Measurements from ENCODE around the gene TULP4.

TULP4 gene

DNA sequence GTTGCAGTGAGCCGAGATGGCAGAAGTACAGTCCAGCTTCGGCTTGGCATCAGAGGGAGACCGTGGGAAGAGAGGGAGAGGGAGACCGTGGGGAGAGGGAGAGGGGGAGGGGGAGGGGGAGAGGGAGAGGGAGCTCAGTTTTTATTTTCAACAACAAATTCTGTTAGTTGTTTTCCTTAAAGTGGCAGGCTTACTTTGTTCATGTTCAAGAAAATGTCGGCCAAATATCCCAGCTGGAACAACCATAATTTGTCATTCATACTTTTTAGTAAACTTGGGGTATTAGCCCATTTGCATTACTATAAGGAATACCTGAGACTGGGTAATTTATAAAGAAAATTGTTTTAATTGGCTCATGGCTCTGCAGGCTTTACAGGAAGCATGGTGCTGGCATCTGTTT lies 2.5 kb upstream of the TULP4 start:
- no peak overlapping the region for H3K4me3 ChIP-seq (ENCODE audit: low read length)
- TF ChIP-seq ZNF274 (IDR thresholded peaks at IDR 0.05; ENCODE audit: low read depth, low read length): no peak

DNA sequence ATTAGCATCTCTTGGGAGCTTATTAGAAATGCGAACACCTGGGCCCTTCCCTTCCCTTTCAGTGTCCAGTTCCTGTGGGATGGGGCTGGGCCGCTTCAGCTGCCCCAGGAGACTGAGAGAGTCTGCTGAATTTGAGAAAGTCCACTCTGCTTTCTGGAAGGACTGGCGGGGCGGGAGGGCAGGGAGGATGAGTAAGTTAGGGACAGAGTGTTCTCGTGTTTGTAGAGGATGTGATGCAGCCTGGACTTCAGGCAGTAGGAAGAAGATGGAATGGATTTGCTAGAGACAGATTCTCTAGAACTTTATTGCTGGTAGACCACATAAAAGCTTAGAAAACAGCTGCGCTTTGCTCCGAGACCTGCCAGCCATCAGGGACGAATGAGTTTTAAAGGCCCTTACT lies 1.1 kb upstream of the TULP4 start:
- no peak overlapping the region for H3K4me3 ChIP-seq (ENCODE audit: low read length)

GRCh38 chr6:158311626-158312025 lies 639 bp upstream of the TULP4 start:
- TF ChIP-seq ZNF274 (IDR thresholded peaks at IDR 0.05; ENCODE audit: low read depth, low read length): no peak
- H3K4me3 ChIP-seq (ENCODE audit: low read length): no peak overlapping the region

More for the DNA sequence above, 1.1 kb upstream of the TULP4 start:
- TF ChIP-seq ZNF274 (IDR thresholded peaks at IDR 0.05; ENCODE audit: low read depth, low read length): no peak

GRCh38 chr6:158312672-158313397 lies 570 bp downstream of the TULP4 start:
- no peak for TF ChIP-seq ZNF274 (IDR thresholded peaks at IDR 0.05; ENCODE audit: low read depth, low read length)

DNA sequence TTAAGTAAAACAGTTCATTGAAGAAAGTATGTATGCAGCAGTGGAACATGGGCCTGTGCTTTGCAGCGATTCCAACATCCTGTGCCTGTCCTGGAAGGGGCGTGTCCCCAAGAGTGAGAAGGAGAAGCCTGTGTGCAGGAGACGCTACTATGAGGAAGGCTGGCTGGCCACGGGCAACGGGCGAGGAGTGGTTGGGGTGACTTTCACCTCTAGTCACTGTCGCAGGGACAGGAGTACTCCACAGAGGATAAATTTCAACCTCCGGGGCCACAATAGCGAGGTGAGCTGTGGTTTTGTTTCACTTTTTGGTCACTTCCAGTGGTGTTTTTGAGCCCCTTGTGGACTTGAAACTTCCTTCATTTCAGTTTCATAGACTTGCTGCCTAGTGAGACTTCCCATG lies 1.7 kb downstream of the TULP4 start:
- H3K4me3 ChIP-seq (ENCODE audit: low read length): peak overlapping the region; percentile 33; the same call in 1 of the 2 replicates
- no peak for TF ChIP-seq ZNF274 (IDR thresholded peaks at IDR 0.05; ENCODE audit: low read depth, low read length)

More at GRCh38 chr6:158312672-158313397, 570 bp downstream of the TULP4 start:
- no peak overlapping the region for H3K4me3 ChIP-seq (ENCODE audit: low read length)

DNA sequence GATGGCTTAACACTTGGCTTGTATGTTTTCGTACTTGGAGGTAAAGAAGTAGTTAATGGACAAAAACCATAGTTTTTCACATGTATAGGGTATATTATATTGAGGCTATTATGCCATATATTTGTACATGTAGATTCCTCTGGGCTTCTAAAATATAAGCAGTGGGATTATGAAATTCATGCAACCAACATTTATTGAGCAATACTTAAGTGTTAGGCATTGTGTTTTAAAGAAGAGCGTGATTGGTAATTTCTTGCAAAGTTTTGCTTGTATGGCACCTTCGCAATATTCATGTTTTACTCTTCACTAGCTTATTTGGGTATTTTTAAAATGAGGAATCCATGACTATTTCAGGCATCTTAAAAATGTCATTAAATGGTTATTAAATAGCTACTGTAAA lies 2.5 kb downstream of the TULP4 start:
- H3K4me3 ChIP-seq (ENCODE audit: low read length): no peak overlapping the region
- no peak for TF ChIP-seq ZNF274 (IDR thresholded peaks at IDR 0.05; ENCODE audit: low read depth, low read length)

GRCh38 chr6:158316022-158316421 lies 3.8 kb downstream of the TULP4 start:
- no peak overlapping the region for H3K4me3 ChIP-seq (ENCODE audit: low read length)
- no peak for TF ChIP-seq ZNF274 (IDR thresholded peaks at IDR 0.05; ENCODE audit: low read depth, low read length)

DNA sequence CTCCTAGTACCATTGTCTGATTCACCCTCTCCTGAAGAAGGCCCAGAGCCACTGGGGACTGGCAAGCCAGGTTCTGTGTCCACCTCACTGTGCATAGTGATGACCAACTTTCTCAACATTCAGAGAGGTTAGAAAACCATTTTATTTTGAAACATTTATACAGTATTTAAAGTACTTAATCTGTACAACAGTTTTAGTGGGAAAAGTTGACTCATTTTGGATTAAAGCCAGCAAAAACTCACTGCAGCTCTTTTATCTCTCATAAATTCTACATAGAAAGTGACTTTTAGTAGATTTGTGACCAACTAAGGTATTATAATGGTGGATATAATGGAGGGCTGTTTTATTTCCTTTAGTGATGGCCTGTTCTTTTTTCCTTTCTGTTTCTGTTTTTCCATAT lies 9.7 kb downstream of the TULP4 start:
- no peak for TF ChIP-seq ZNF274 (IDR thresholded peaks at IDR 0.05; ENCODE audit: low read depth, low read length)
- H3K4me3 ChIP-seq (ENCODE audit: low read length): no peak overlapping the region

DNA sequence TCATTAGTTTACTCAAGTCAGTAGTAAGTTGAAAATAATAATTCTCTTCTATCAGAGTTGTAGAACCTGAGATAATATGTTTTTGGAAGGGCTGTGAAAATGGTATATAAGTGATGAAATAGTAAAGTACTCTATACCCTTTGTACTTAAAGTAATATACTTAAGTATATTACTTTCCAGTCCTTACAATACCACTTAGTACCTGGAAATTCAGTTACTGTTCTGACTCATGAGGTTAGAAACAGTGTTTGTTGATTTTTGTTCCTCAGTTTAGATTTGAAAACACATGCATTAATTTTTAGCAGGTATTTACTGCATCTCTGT lies 10.1 kb downstream of the TULP4 start:
- TF ChIP-seq ZNF274 (IDR thresholded peaks at IDR 0.05; ENCODE audit: low read depth, low read length): no peak

GRCh38 chr6:158322724-158323560 lies 10.7 kb downstream of the TULP4 start:
- H3K4me3 ChIP-seq (ENCODE audit: low read length): peak overlapping the region; percentile 53; the same call in 1 of the 2 replicates
- no peak for TF ChIP-seq ZNF274 (IDR thresholded peaks at IDR 0.05; ENCODE audit: low read depth, low read length)

More for the DNA sequence above, 10.1 kb downstream of the TULP4 start:
- H3K4me3 ChIP-seq (ENCODE audit: low read length): peak overlapping the region; percentile 53; the same call in 1 of the 2 replicates

GRCh38 chr6:158323561-158323958 lies 11.3 kb downstream of the TULP4 start:
- H3K4me3 ChIP-seq (ENCODE audit: low read length): peak overlapping the region; percentile 50; the same call in 1 of the 2 replicates
- no peak for TF ChIP-seq ZNF274 (IDR thresholded peaks at IDR 0.05; ENCODE audit: low read depth, low read length)

DNA sequence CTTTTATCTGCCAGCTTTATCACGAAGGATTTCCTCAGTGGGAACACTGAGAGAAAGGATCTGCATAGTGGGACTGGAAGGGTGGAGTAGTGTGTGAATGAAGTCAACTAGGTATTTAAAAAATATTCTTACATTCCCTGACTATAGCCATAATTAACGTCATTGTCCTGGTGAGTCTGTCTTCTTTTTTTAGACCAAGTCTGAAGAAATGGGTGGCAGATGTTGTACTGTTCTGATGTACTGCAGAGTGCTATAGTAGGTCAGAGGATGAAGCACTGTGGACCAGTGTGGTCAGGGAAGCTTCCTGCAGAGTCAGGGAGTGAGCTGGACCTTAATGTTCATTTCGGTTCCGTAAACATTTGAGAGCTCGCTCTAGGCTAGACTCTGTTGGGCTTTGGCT lies 11.9 kb downstream of the TULP4 start:
- peak overlapping the region; percentile 17; the same call in 1 of the 2 replicates for H3K4me3 ChIP-seq (ENCODE audit: low read length)

DNA sequence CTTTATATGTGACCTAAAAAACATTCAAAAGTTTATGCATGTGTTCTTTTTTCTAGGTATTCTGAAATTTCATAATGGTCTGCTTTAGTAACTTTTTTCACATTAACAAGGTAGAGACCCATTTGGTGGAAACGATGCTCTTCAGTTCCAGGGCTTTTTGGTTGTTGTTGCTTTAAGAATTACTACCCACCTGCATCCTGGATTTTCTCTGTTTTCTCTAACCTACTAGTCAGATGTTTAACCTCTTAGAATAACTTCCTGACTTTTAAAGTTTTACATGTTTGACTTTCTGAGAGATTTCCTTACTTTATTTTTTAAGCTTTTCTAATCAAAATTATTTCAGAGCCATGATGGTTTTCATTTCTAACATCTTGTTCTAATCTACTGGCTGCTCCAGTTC lies 14.9 kb downstream of the TULP4 start:
- no peak for TF ChIP-seq ZNF274 (IDR thresholded peaks at IDR 0.05; ENCODE audit: low read depth, low read length)
- H3K4me3 ChIP-seq (ENCODE audit: low read length): no peak overlapping the region

More for the DNA sequence above, 11.9 kb downstream of the TULP4 start:
- TF ChIP-seq ZNF274 (IDR thresholded peaks at IDR 0.05; ENCODE audit: low read depth, low read length): no peak

DNA sequence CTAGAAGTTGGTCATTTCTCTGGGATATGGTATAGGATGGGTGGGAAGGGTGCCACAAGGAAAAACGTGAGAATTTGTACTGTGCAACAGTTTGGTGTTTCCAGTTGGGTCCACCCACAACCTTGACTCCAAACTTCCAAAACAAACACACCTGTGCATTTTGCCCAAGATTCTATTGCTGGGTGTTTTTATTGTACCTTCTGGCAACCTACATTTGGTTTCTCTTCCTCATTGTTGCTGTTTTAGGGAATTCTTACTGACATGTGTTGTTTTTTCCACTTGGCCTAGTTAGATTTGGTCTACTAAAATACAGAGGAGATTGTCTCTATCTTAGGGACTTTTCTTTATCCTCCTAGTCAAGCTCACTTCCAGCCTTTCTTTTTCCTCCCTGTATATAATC lies 16.7 kb downstream of the TULP4 start:
- TF ChIP-seq ZNF274 (IDR thresholded peaks at IDR 0.05; ENCODE audit: low read depth, low read length): no peak
- no peak overlapping the region for H3K4me3 ChIP-seq (ENCODE audit: low read length)

DNA sequence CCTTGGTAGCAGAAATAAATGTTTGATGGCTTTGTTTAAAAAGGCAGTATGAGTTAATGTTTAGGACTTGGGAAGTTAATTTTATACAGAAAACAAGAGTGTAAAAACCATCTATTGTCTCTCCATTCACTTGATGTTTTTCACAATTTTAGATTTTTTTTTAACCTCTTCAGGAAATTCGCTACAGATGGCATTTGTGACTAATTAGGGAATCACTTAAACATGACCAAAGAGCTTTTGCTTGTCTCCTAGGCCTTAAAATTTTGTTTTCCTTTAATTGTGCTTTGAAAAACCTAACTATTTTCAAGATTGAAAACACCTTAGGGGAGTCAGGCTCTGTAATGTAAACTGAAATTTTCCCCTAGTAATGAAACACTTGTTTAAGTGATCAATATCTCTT lies 17.3 kb downstream of the TULP4 start:
- no peak overlapping the region for H3K4me3 ChIP-seq (ENCODE audit: low read length)
- no peak for TF ChIP-seq ZNF274 (IDR thresholded peaks at IDR 0.05; ENCODE audit: low read depth, low read length)

Measured in GM08714 (cell line).